H1 (cell line): ENCODE data around the gene TTI1. TPM values are rescaled to one million over a fixed set of nuclear protein-coding genes. Genes with fewer than 3 reads are reported as not detected.

ENCODE experiments used
- CTCF ChIA-PET: fragments of 300-600 bp; sonication (Branson Sonifier 250); formaldehyde crosslinking; loops from one replicate; lab custom pipeline; 2021; ENCODE audit not compliant: partially characterized antibody; lab: Charles Lee
- POLR2A ChIA-PET: fragments of 300-600 bp; sonication (Branson Sonifier 250); formaldehyde crosslinking; loops from one replicate; lab custom pipeline; 2021; ENCODE audit warnings: inconsistent platforms; ENCODE audit not compliant: partially characterized antibody; lab: Charles Lee
- DNase-seq, 2 experiments: peaks; one replicate each; pipeline versions ENCODE4 v3.0.0 to v3.0.0-alpha.2; 2010 to 2022; ENCODE audit warnings: low spot score in 2 of 2, low read depth in 1 of 2, mixed read lengths in 1 of 2
- FAIRE-seq: peaks from 2 replicates; lab custom pipeline; 2011; peaks lifted over from hg19 to GRCh38; lab: Jason Lieb, UNC
- H2AFZ ChIP-seq: 2 replicates; pipeline ENCODE4 v1.8.1; 2012; ENCODE audit warnings: low read length, inconsistent platforms
- H2AK5ac ChIP-seq: 2 replicates; pipeline ENCODE4 v1.6.1; 2013; ENCODE audit warnings: low read depth, low read length
- H2BK120ac ChIP-seq: replicated peaks from 2 replicates; pipeline ENCODE3; 2013; ENCODE audit warnings: low read depth, low read length, inconsistent platforms
- H2BK12ac ChIP-seq: 2 replicates; pipeline ENCODE4 v1.6.1; 2013; ENCODE audit warnings: low read depth, low read length
- H2BK15ac ChIP-seq: 2 replicates; pipeline ENCODE4 v1.6.1; 2013; ENCODE audit warnings: low read length
- H2BK20ac ChIP-seq: 2 replicates; pipeline ENCODE4 v1.6.1; 2013; ENCODE audit warnings: low read length
- H2BK5ac ChIP-seq: 2 replicates; pipeline ENCODE4 v1.6.1; 2013; ENCODE audit warnings: low read depth, low read length
- H3K14ac ChIP-seq: 2 replicates; pipeline ENCODE4 v1.6.1; 2013; ENCODE audit warnings: inconsistent platforms; ENCODE audit not compliant: insufficient read length
- H3K18ac ChIP-seq: 2 replicates; pipeline ENCODE4 v1.6.1; 2013; ENCODE audit warnings: low read length; ENCODE audit errors: extremely low read depth
- H3K23ac ChIP-seq: 2 replicates; pipeline ENCODE4 v1.6.1; 2013; ENCODE audit warnings: inconsistent platforms; ENCODE audit not compliant: insufficient read length
- H3K23me2 ChIP-seq: 2 replicates; pipeline ENCODE4 v1.6.1; 2013; ENCODE audit warnings: low read depth, low read length
- H3K27ac ChIP-seq: 2 replicates; pipeline ENCODE4 v1.6.1; 2011; ENCODE audit warnings: low read depth, low read length, inconsistent platforms
- H3K27me3 ChIP-seq, 4 experiments: replicated peaks in 1 of 4; 1 replicate in 1 of 4; 2 replicates in 3 of 4; pipeline versions ENCODE4 v1.6.1 to v1.8.1; 2011 to 2013; ENCODE audit warnings: low read length in 3 of 4, mild to moderate bottlenecking in 3 of 4, inconsistent platforms in 2 of 4, mixed read lengths in 2 of 4, moderate library complexity in 1 of 4; ENCODE audit not compliant: control insufficient read depth in 3 of 4, insufficient read depth in 3 of 4; ENCODE audit errors: extremely low read depth in 1 of 4
- H3K36me3 ChIP-seq, 4 experiments: 2 replicates each; pipeline versions ENCODE4 v1.6.1 to v1.8.1; 2011 to 2013; ENCODE audit warnings: mild to moderate bottlenecking in 4 of 4, low read length in 3 of 4, moderate library complexity in 2 of 4, control low read depth in 1 of 4, inconsistent platforms in 1 of 4; ENCODE audit not compliant: insufficient read depth in 4 of 4, control insufficient read depth in 2 of 4
- H3K4ac ChIP-seq: replicated peaks from 2 replicates; pipeline ENCODE3; 2013; ENCODE audit warnings: low read length, low read depth, mixed read lengths, inconsistent platforms; ENCODE audit not compliant: insufficient read length
- H3K4me1 ChIP-seq, 4 experiments: replicated peaks in 1 of 4; 1 replicate in 1 of 4; 2 replicates in 3 of 4; pipeline versions ENCODE4 v1.6.1 to v1.8.1; 2011 to 2013; ENCODE audit warnings: low read length in 3 of 4, inconsistent platforms in 2 of 4, mixed read lengths in 1 of 4; ENCODE audit not compliant: insufficient read depth in 4 of 4, control insufficient read depth in 3 of 4
- H3K4me2 ChIP-seq, 2 experiments: 2 replicates each; pipeline versions ENCODE4 v1.6.1 to v1.8.1; 2011 to 2013; ENCODE audit warnings: low read depth in 2 of 2, low read length in 2 of 2, control low read depth in 1 of 2, inconsistent platforms in 1 of 2, mild to moderate bottlenecking in 1 of 2; ENCODE audit not compliant: insufficient read depth in 1 of 2
- H3K4me3 ChIP-seq, 4 experiments: fragments of 200-600, 300-600 bp in 1 of 4; sonication (generic), shearing (Covaris generic), sonication (Bioruptor Twin) in 1 of 4; 2 replicates each; pipeline versions ENCODE4 v1.5.1 to v1.8.1; 2011 to 2016; ENCODE audit warnings: low read length in 4 of 4, low read depth in 3 of 4, control low read depth in 2 of 4, inconsistent platforms in 2 of 4, mild to moderate bottlenecking in 2 of 4, mixed read lengths in 1 of 4, moderate library complexity in 1 of 4; ENCODE audit not compliant: insufficient read depth in 2 of 4; ENCODE audit errors: extremely low read depth in 1 of 4
- H3K56ac ChIP-seq: replicated peaks from 2 replicates; pipeline ENCODE3; 2013; ENCODE audit warnings: low read depth, mild to moderate bottlenecking, mixed read lengths, low read length, inconsistent platforms; ENCODE audit not compliant: insufficient read length
- H3K79me1 ChIP-seq: 2 replicates; pipeline ENCODE4 v1.6.1; 2013; ENCODE audit warnings: low read depth, low read length, control low read depth
- H3K79me2 ChIP-seq, 2 experiments: 2 replicates each; pipeline versions ENCODE4 v1.6.1 to v1.8.1; 2012 to 2013; ENCODE audit warnings: low read length in 2 of 2, mild to moderate bottlenecking in 2 of 2, inconsistent platforms in 1 of 2; ENCODE audit not compliant: insufficient read depth in 2 of 2, control insufficient read depth in 1 of 2
- H3K9ac ChIP-seq, 4 experiments: replicated peaks in 1 of 4; 1 replicate in 1 of 4; 2 replicates in 3 of 4; pipeline versions ENCODE4 v1.6.1 to v1.8.1; 2011 to 2013; ENCODE audit warnings: low read depth in 3 of 4, low read length in 3 of 4, control low read depth in 2 of 4, mild to moderate bottlenecking in 2 of 4, moderate library complexity in 2 of 4, inconsistent platforms in 1 of 4; ENCODE audit errors: extremely low read depth in 1 of 4
- H3K9me3 ChIP-seq, 2 experiments: 2 replicates each; pipeline versions ENCODE4 v1.6.1 to v1.8.1; 2012 to 2013; ENCODE audit warnings: mild to moderate bottlenecking in 2 of 2, moderate library complexity in 2 of 2, control low read depth in 1 of 2, inconsistent platforms in 1 of 2, low read depth in 1 of 2, low read length in 1 of 2, mixed read lengths in 1 of 2; ENCODE audit not compliant: insufficient read depth in 2 of 2
- H4K20me1 ChIP-seq, 2 experiments: replicated peaks in 1 of 2; 2 replicates each; pipeline versions ENCODE3 to v1.8.1; 2011 to 2013; ENCODE audit warnings: inconsistent platforms in 2 of 2, low read length in 2 of 2, mild to moderate bottlenecking in 1 of 2; ENCODE audit not compliant: insufficient read depth in 2 of 2, control insufficient read depth in 1 of 2
- H4K5ac ChIP-seq: 2 replicates; pipeline ENCODE4 v1.6.1; 2013; ENCODE audit warnings: low read length, low read depth, mixed read lengths, inconsistent platforms; ENCODE audit not compliant: insufficient read length
- H4K8ac ChIP-seq: 2 replicates; pipeline ENCODE4 v1.8.0; 2013; ENCODE audit warnings: mild to moderate bottlenecking, moderate library complexity, low read length, inconsistent platforms; ENCODE audit not compliant: insufficient read depth; ENCODE audit errors: extremely low read depth
- H4K91ac ChIP-seq: replicated peaks from 2 replicates; pipeline ENCODE3; 2013; ENCODE audit warnings: low read length, mixed read lengths, inconsistent platforms; ENCODE audit not compliant: insufficient read length
- PHF8 ChIP-seq: fragments of 200-600 bp; sonication (generic); conservative IDR thresholded peaks from 2 replicates; pipeline ENCODE4 v1.7.1; 2012; ENCODE audit warnings: low read depth, mild to moderate bottlenecking, inconsistent platforms, low read length, moderate library complexity
- WGBS, 2 experiments: shearing (Covaris generic) in 1 of 2; methylation state at CpG; one replicate each; pipeline versions ENCODE4 v1.1.6 to v1.1.7; 2013 to 2015; ENCODE audit warnings: low lambda C conversion rate in 2 of 2, mixed read lengths in 2 of 2, inconsistent platforms in 1 of 2, low coverage in 1 of 2, missing lambda C conversion rate in 1 of 2; ENCODE audit not compliant: insufficient replicate concordance in 2 of 2, insufficient coverage in 1 of 2, insufficient read length in 1 of 2; ENCODE audit errors: extremely low coverage in 1 of 2, missing lambda C conversion rate in 1 of 2; 5-methylcytosine and 5-hydroxymethylcytosine counted together
- polyA plus RNA-seq, 7 experiments: library from polyadenylated mRNA; depleted of rRNA in 3 of 7; stranded (reverse) in 5 of 7; unstranded in 2 of 7; fragments of >200 nt in 5 of 7; fragments of 200-250 nt in 2 of 7; gene quantifications; 1 replicate in 5 of 7; 2 replicates in 1 of 7; 4 replicates in 1 of 7; pipeline versions ENCODE4 v1.2.1 to v1.2.3, GENCODE V29; 2011 to 2013; ENCODE audit warnings: missing spikeins in 2 of 7, mixed read lengths in 2 of 7
- total RNA-seq: library from RNA; stranded (reverse); fragmentation: NEBNext Ultra II Directional; extraction: Animal tissue kit (Norgen Biotek cat#: 25700); gene quantifications from 2 replicates; pipeline ENCODE4 v1.2.1, GENCODE V29; 2021

The TTI1 gene
- total and polyA plus RNA-seq, 2 of the 8 experiments (the other 6 are each of a cell fraction or from before 2014, with no cell fraction given): 34.1 to 47.0 TPM

- Histone ChIP-seq H2BK120ac (no peak overlapping the region), H3K4me3 (no peak overlapping the region), H2BK12ac (no peak overlapping the region), H2AK5ac (no peak overlapping the region), H2AFZ (no peak overlapping the region), H3K18ac (no peak overlapping the region), H3K14ac (no peak overlapping the region), H3K4me2 (no peak overlapping the region), H4K8ac (no peak overlapping the region), H3K4ac (no peak overlapping the region), H4K20me1 (peaks cover 3 to 7% of the 10 kb centered on the region in 2 experiments), H3K23me2 (0 out of 2 replicates have a peak, but pooled peaks cover 2% of the 10 kb centered on the region), H3K9ac (no peak overlapping the region), H3K27me3 (no peaks in the 10 kb centered on the region), H3K79me2 (peaks cover 0 to 76% of the 10 kb centered on the region in 2 experiments), H4K91ac (no peak overlapping the region), H3K79me1 (peaks cover 4% of the 10 kb centered on the region; the same call in 1 of the 2 replicates), H2BK5ac (no peak overlapping the region), H3K23ac (no peak overlapping the region), H3K27ac (no peak overlapping the region), H3K56ac (no peak overlapping the region), H4K5ac (no peak overlapping the region), H2BK20ac (no peak overlapping the region), H2BK15ac (no peak overlapping the region), H3K4me1 (peaks cover 0 to 11% (median 1%) of the 10 kb centered on the region in 4 experiments; a peak in 3 of 7 replicates), H3K36me3 (peaks cover 8 to 36% (median 20%) of the 10 kb centered on the region in 4 experiments), H3K9me3 (no peaks in the 10 kb centered on the region)
- CTCF ChIA-PET: interaction anchor here (0.9 to 1.9 kb wide), 4 partner anchors 9 to 178 kb away, joined by 3 to 5 read pairs (median 3); partner anchors contain the start of genes RPRD1B and TTI1
- POLR2A ChIA-PET: interaction anchor here (0.5 to 2.0 kb wide), 5 partner anchors 8 to 33 kb away, joined by 3 to 13 read pairs (median 4); partner anchors contain the start of genes RPRD1B and TTI1
- no peak for DNase-seq
- WGBS, 2 experiments: 97% methylated on average over 10 of the region's 10 CpGs; no CpG with 5 or more reads in 1 of the 2 experiments
- no peak for TF ChIP-seq PHF8
- FAIRE-seq: no peak
Observed at GRCh38 chr20:38043512-38044300, 10.4 kb upstream of the TTI1 start.
